ENCODE results near the gene SEC24D.

DNA sequence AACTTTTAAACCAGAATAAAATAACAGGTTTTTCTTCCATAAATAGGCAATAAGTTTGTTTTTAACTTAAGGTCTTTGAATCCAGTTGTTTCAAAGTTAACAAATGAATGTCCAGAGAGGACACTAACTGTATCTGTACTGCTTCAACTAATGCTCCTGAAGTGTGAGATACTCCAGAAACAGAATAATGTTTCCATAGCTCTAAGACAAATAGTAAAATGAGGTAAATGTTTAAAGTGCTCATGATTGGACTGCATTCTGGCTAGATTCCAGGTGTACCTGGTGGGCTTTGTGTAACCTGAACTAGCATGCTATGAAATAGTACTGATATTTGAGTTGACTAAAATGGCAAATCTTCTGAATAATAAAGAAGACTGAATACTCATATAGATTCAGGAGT lies 99.0 kb downstream of the SEC24D start:
- TF ChIP-seq POLR2A (IDR thresholded peaks at IDR 0.05; ENCODE audit: low read length) (no peak), GATA1 (IDR thresholded peaks at IDR 0.05; ENCODE audit: low read depth, low read length) (no peak)
